HEK293 (cell line): Measurements from ENCODE around the gene TP53TG3.
"Not testable (repeated sequence)": the region's sequence is repeated elsewhere in the genome, so short reads cannot be mapped to it uniquely, and the experiment has no call there.

ENCODE experiments used
- HOXC10 ChIP-seq: sonication (generic); formaldehyde crosslinking; IDR thresholded peaks from 2 replicates; pipeline ENCODE4 v1.8.1; 2023; ENCODE audit warnings: mild to moderate bottlenecking, missing genetic modification reagents
- MYNN ChIP-seq: fragments of 450-650 bp; formaldehyde crosslinking; IDR thresholded peaks from 2 replicates; pipeline ENCODE4 v1.5.1; 2016; ENCODE audit warnings: missing biosample characterization, missing genetic modification characterization, borderline replicate concordance
- ZBTB7A ChIP-seq: fragments of 450-650 bp; formaldehyde crosslinking; IDR thresholded peaks from 2 replicates; pipeline ENCODE4 v1.5.1; 2016; ENCODE audit warnings: low read depth, missing biosample characterization, missing genetic modification characterization
- ZFP69B ChIP-seq: fragments of 450-650 bp; formaldehyde crosslinking; IDR thresholded peaks from 2 replicates; pipeline ENCODE4 v1.5.1; 2016; ENCODE audit warnings: missing biosample characterization, missing genetic modification characterization
- ZNF394 ChIP-seq: fragments of 450-650 bp; formaldehyde crosslinking; IDR thresholded peaks from 2 replicates; pipeline ENCODE4 v1.5.1; 2016; ENCODE audit warnings: missing biosample characterization, missing genetic modification characterization, mild to moderate bottlenecking, moderate library complexity, borderline replicate concordance
- ZNF426 ChIP-seq: fragments of 450-650 bp; formaldehyde crosslinking; IDR thresholded peaks from 2 replicates; pipeline ENCODE4 v1.5.1; 2017; ENCODE audit warnings: missing biosample characterization, missing genetic modification characterization, mild to moderate bottlenecking, inconsistent platforms, moderate library complexity
- ZNF521 ChIP-seq: fragments of 450-650 bp; formaldehyde crosslinking; IDR thresholded peaks from 2 replicates; pipeline ENCODE4 v1.5.1; 2017; ENCODE audit warnings: missing biosample characterization, mild to moderate bottlenecking, missing genetic modification characterization
- ZNF596 ChIP-seq: fragments of 450-650 bp; IDR thresholded peaks from 2 replicates; pipeline ENCODE4 v1.5.0; 2018; ENCODE audit warnings: missing biosample characterization, mild to moderate bottlenecking, missing genetic modification characterization, moderate library complexity
- ZNF768 ChIP-seq: fragments of 450-650 bp; formaldehyde crosslinking; IDR thresholded peaks from 2 replicates; pipeline ENCODE4 v1.5.1; 2018; ENCODE audit warnings: missing biosample characterization, mild to moderate bottlenecking, missing genetic modification characterization
- TF ChIP-seq, protein P1 (sequence below): fragments of 450-650 bp; formaldehyde crosslinking; IDR thresholded peaks from 2 replicates; pipeline ENCODE4 v1.5.1; 2016; ENCODE audit warnings: missing biosample characterization, missing genetic modification characterization
- TF ChIP-seq, protein P2 (sequence below): sonication (generic); formaldehyde crosslinking; IDR thresholded peaks from 2 replicates; pipeline ENCODE4 v1.8.1; 2022; ENCODE audit warnings: mild to moderate bottlenecking, moderate library complexity, missing genetic modification reagents
- TF ChIP-seq, protein P3 (sequence below): fragments of 450-650 bp; formaldehyde crosslinking; IDR thresholded peaks from 2 replicates; pipeline ENCODE4 v1.5.1; 2016; ENCODE audit warnings: missing biosample characterization, missing genetic modification characterization
- TF ChIP-seq, protein P4 (sequence below): fragments of 450-650 bp; formaldehyde crosslinking; IDR thresholded peaks from 2 replicates; pipeline ENCODE4 v1.5.1; 2016; ENCODE audit warnings: missing biosample characterization, missing genetic modification characterization
- TF ChIP-seq, protein P5 (sequence below): fragments of 450-650 bp; formaldehyde crosslinking; IDR thresholded peaks from 2 replicates; pipeline ENCODE4 v1.5.1; 2016; ENCODE audit warnings: missing biosample characterization, missing genetic modification characterization, borderline replicate concordance

DNA sequence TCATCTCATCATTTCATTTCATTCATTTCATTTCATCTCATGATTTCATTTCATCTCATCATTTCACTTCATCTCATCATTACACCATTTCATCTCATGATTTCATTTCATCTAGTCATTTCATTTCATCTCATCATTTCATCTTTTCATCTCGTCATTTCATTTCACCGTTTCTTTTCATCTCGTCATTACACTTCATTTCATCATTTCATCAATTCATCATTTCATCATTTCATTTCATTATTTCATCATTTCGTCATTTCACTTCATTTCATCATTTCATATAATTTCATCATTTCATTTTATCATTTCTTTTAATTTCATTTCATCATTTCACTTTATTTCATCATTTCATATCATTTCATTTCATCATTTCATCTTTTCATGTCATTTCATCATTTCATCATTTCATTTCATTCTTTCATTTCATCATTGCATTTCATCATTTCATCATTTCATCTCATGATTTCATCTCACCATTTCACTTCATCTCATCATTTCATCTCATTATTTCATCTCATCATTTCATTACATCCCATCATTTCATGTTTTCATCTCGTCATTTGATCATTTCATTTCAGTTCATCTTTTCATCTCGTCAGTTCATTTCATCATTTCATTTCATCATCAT, 30.6 kb downstream of the TP53TG3 start:
- TF ChIP-seq, protein P1, sequence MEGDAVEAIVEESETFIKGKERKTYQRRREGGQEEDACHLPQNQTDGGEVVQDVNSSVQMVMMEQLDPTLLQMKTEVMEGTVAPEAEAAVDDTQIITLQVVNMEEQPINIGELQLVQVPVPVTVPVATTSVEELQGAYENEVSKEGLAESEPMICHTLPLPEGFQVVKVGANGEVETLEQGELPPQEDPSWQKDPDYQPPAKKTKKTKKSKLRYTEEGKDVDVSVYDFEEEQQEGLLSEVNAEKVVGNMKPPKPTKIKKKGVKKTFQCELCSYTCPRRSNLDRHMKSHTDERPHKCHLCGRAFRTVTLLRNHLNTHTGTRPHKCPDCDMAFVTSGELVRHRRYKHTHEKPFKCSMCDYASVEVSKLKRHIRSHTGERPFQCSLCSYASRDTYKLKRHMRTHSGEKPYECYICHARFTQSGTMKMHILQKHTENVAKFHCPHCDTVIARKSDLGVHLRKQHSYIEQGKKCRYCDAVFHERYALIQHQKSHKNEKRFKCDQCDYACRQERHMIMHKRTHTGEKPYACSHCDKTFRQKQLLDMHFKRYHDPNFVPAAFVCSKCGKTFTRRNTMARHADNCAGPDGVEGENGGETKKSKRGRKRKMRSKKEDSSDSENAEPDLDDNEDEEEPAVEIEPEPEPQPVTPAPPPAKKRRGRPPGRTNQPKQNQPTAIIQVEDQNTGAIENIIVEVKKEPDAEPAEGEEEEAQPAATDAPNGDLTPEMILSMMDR (tag by site-specific recombination): not testable (repeated sequence)
- TF ChIP-seq, protein P2, sequence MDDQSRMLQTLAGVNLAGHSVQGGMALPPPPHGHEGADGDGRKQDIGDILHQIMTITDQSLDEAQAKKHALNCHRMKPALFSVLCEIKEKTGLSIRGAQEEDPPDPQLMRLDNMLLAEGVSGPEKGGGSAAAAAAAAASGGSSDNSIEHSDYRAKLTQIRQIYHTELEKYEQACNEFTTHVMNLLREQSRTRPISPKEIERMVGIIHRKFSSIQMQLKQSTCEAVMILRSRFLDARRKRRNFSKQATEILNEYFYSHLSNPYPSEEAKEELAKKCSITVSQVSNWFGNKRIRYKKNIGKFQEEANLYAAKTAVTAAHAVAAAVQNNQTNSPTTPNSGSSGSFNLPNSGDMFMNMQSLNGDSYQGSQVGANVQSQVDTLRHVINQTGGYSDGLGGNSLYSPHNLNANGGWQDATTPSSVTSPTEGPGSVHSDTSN: not testable (repeated sequence)
- not testable (repeated sequence) for TF ChIP-seq ZNF521 (tag by site-specific recombination); ZNF426 (tag by site-specific recombination); MYNN; ZFP69B (tag by site-specific recombination); ZNF394; ZBTB7A (tag by site-specific recombination); ZNF596 (tag by site-specific recombination); ZNF768 (tag by site-specific recombination); HOXC10 (CRISPR knock-in tag)
- TF ChIP-seq, protein P3, sequence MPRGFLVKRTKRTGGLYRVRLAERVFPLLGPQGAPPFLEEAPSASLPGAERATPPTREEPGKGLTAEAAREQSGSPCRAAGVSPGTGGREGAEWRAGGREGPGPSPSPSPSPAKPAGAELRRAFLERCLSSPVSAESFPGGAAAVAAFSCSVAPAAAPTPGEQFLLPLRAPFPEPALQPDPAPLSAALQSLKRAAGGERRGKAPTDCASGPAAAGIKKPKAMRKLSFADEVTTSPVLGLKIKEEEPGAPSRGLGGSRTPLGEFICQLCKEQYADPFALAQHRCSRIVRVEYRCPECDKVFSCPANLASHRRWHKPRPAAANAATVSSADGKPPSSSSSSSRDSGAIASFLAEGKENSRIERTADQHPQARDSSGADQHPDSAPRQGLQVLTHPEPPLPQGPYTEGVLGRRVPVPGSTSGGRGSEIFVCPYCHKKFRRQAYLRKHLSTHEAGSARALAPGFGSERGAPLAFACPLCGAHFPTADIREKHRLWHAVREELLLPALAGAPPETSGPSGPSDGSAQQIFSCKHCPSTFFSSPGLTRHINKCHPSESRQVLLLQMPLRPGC (tag by site-specific recombination): not testable (repeated sequence)
- TF ChIP-seq, protein P4, sequence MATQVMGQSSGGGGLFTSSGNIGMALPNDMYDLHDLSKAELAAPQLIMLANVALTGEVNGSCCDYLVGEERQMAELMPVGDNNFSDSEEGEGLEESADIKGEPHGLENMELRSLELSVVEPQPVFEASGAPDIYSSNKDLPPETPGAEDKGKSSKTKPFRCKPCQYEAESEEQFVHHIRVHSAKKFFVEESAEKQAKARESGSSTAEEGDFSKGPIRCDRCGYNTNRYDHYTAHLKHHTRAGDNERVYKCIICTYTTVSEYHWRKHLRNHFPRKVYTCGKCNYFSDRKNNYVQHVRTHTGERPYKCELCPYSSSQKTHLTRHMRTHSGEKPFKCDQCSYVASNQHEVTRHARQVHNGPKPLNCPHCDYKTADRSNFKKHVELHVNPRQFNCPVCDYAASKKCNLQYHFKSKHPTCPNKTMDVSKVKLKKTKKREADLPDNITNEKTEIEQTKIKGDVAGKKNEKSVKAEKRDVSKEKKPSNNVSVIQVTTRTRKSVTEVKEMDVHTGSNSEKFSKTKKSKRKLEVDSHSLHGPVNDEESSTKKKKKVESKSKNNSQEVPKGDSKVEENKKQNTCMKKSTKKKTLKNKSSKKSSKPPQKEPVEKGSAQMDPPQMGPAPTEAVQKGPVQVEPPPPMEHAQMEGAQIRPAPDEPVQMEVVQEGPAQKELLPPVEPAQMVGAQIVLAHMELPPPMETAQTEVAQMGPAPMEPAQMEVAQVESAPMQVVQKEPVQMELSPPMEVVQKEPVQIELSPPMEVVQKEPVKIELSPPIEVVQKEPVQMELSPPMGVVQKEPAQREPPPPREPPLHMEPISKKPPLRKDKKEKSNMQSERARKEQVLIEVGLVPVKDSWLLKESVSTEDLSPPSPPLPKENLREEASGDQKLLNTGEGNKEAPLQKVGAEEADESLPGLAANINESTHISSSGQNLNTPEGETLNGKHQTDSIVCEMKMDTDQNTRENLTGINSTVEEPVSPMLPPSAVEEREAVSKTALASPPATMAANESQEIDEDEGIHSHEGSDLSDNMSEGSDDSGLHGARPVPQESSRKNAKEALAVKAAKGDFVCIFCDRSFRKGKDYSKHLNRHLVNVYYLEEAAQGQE: not testable (repeated sequence)
- TF ChIP-seq, protein P5, sequence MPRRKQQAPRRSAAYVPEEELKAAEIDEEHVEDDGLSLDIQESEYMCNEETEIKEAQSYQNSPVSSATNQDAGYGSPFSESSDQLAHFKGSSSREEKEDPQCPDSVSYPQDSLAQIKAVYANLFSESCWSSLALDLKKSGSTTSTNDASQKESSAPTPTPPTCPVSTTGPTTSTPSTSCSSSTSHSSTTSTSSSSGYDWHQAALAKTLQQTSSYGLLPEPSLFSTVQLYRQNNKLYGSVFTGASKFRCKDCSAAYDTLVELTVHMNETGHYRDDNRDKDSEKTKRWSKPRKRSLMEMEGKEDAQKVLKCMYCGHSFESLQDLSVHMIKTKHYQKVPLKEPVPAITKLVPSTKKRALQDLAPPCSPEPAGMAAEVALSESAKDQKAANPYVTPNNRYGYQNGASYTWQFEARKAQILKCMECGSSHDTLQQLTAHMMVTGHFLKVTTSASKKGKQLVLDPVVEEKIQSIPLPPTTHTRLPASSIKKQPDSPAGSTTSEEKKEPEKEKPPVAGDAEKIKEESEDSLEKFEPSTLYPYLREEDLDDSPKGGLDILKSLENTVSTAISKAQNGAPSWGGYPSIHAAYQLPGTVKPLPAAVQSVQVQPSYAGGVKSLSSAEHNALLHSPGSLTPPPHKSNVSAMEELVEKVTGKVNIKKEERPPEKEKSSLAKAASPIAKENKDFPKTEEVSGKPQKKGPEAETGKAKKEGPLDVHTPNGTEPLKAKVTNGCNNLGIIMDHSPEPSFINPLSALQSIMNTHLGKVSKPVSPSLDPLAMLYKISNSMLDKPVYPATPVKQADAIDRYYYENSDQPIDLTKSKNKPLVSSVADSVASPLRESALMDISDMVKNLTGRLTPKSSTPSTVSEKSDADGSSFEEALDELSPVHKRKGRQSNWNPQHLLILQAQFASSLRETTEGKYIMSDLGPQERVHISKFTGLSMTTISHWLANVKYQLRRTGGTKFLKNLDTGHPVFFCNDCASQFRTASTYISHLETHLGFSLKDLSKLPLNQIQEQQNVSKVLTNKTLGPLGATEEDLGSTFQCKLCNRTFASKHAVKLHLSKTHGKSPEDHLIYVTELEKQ: not testable (repeated sequence)
